ENCODE data around the gene STAB1.

- TF ChIP-seq, protein P1, sequence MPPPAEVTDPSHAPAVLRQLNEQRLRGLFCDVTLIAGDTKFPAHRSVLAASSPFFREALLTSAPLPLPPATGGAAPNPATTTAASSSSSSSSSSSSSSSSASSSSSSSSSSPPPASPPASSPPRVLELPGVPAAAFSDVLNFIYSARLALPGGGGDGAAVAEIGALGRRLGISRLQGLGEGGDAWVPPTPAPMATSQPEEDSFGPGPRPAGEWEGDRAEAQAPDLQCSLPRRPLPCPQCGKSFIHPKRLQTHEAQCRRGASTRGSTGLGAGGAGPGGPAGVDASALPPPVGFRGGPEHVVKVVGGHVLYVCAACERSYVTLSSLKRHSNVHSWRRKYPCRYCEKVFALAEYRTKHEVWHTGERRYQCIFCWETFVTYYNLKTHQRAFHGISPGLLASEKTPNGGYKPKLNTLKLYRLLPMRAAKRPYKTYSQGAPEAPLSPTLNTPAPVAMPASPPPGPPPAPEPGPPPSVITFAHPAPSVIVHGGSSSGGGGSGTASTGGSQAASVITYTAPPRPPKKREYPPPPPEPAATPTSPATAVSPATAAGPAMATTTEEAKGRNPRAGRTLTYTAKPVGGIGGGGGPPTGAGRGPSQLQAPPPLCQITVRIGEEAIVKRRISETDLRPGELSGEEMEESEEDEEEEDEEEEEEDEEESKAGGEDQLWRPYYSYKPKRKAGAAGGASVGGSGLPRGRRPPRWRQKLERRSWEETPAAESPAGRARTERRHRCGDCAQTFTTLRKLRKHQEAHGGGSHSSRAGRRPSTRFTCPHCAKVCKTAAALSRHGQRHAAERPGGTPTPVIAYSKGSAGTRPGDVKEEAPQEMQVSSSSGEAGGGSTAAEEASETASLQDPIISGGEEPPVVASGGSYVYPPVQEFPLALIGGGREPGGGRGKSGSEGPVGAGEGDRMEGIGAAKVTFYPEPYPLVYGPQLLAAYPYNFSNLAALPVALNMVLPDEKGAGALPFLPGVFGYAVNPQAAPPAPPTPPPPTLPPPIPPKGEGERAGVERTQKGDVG (CRISPR knock-in tag; IDR thresholded peaks at IDR 0.05), result no peak
- TF ChIP-seq MTA3 (IDR thresholded peaks at IDR 0.05; ENCODE audit: borderline replicate concordance, low read length) (no peak), CHD2 (IDR thresholded peaks at IDR 0.05; ENCODE audit: borderline replicate concordance, low read depth, low read length) (no peak), HCFC1 (IDR thresholded peaks at IDR 0.05; ENCODE audit: low read length) (no peak)
These were observed 42.7 kb downstream of the STAB1 start for GRCh38 chr3:52537726-52538421.

Data from GM12878 (cell line).